Endometrium (tissue), 2 donors: Measurements from ENCODE around the gene PPM1L.
A peak's percentile ranks its signal among the peaks of the same experiment; 100 is the strongest.

ENCODE experiments used
- FAIRE-seq: peaks from 2 replicates; lab custom pipeline; 2012; peaks lifted over from hg19 to GRCh38; lab: Jason Lieb, UNC
- donor health status: control.
- donor health status: control.

PPM1L gene

GRCh38 chr3:160856450-160856849 is 100.4 kb downstream of the PPM1L start:
- no peak for FAIRE-seq

DNA sequence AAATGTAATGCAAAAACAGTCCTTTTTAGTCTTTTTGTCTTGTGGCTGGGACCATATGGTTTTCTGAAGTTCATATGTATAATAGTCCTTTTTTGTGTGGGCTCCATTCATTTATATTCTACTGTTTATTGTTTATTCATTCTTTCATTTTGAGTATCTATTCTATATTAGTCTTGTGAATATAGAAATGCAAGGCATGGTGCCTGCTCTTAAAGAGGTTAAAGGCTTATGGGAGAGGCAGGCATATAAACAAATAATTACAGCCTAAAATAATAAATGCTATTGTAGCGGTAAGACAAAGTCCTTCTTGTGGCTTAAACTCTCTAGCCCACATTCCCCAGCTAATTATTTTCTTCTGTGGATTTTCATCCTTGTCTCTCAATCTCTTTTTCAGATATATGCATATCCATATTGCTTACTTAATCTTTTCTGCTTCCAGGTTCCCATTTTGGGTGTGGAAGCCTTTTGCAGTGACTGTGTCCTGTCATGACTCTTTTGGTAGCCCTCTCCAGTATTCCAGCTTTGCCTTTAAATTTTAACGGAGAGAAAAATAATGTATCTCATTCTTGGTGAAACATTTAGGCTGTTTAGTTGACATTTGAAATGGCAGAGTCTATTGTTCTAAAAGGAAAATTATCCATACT is 101.6 kb downstream of the PPM1L start:
- FAIRE-seq: no peak

DNA sequence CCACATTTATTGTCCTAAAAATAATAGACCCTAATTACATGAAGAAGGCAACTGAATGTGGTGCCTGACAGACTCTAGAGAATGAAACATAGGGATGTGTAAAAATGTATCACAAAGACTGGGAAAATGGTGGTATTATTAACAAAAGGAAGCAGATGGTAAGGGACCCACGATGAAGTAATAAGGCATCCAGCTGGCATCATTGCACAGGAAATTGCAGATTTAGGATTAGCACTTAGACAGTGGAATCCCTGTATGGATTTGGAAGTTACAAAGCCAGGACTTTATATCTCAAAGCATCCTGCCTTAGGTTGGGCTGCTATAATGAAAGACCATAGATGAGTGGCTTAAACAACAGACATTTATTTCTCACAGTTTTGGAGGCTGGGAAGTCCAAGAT is 104.3 kb downstream of the PPM1L start:
- FAIRE-seq: no peak

DNA sequence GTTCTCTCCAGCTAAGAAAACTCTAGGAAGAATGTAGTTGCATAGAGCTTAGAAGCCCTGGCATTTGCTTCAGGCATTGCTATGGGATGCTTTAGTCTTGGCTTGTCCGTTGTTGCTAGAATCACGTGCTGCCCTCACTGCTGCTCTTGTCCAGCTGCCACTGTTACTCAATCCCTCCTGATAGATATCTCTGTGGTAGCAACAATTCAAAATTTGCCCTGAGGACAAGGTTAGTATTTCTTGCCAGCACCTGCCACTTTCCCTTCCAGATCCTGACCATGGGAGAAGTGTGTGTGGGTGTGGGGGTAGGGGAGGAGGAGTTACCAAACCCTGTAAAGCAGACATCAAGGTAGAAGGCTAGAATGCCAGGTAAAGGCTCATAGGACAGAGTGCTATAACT is 113.8 kb downstream of the PPM1L start:
- no peak for FAIRE-seq

- no peak for FAIRE-seq
Measured at GRCh38 chr3:160870327-160870726, 114.3 kb downstream of the PPM1L start.

- no peak for FAIRE-seq
Measured at GRCh38 chr3:160874736-160875135, 118.7 kb downstream of the PPM1L start.

GRCh38 chr3:160876643-160877042 is 120.6 kb downstream of the PPM1L start:
- no peak for FAIRE-seq

DNA sequence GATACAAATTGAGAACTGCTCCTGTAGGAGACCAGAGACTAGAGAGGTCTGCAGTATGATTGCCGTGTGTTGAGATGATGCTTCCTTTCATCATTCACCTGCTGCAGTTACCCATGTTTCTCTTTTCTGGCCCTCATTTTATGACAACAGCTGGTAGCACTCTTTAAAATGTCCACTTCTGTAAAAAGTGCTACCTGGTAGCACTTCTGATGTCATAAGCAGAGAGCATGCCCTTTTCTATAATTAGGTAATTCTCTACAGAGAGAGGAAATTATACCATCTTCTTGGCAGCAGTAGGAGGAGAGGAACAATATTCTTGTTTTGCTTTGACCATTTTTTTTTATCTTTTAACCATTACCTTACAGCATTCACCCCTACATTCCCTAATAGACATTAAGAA is 123.8 kb downstream of the PPM1L start:
- no peak for FAIRE-seq

DNA sequence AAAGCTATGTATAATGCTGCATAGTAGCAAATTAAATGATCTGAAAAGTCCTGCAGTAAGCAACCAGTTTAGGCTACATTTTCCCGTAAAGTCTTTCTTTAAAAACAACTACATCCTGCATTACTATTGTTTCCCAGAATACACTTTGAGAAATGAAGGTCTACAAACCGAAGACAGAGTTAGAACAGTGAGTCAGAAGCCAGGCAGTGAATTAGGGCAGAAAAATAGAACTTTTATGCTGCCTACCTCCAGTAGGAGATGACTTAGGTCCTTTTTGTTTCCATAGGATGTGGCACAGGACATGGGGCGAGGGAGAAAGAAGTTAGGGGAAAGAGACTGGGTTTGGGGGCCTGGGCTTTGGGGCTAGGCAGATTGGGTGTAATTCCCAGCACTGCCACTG is 127.3 kb downstream of the PPM1L start:
- no peak for FAIRE-seq

DNA sequence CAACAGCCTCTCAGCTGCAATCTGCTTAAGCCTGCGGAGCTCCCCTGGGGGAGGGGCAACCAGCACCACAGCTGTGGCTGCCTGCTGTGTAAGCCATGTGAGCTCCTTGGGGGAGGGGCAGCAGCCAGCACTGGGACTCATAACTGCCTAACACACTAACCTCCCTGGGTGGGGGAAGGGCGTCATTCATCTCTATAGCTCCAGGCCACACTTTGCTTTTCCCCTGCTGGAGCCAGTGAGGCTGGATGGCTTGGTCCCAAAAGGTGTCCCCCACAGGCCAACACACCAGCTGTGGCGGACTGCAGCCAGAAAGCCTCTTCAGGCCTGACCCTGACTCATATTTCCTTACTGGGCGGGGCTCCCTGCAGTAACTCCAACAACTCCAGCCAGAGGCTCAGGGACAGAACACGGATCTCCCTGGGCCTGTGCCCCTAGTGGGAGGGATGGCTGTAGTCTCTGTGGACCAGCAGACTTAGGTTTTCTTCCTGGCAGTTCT is 129.8 kb downstream of the PPM1L start:
- FAIRE-seq: no peak

DNA sequence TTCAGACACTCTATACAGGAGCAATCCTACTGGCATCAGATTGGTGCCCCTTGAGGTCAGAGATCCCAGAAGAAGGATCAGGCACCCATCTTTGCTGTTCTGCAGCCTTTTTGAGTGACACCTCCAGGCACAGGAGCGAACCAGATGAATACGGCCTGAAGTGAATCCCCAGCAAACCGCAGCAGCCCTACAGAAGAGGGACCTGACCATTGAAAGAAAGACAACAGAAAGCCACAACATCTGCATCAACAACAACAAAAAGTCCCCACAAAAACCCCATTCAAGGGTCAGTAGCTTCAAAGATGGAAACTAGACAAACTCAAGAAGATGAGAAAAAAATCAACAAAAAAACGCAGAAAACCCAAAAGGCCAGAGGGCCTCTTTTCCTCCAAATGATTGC is 130.4 kb downstream of the PPM1L start:
- FAIRE-seq: no peak

DNA sequence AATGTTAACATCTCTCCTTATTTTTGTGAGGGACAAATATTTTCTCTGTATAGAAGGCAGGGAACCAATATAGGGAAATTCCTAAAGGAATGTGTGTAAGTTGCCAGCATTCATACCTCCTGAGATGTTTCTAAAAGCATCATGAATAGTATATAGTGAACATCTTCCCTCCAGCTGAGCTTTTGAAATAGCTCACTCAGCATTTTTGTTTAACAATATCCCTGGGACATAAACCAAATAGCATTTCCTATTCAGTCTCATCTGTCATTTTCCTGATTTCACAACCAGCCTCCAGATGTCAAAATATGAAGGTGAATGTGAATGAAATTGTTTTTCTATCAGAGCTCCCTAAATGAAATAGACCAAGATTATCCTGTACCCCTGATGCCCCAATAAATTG is 137.2 kb downstream of the PPM1L start:
- no peak for FAIRE-seq

DNA sequence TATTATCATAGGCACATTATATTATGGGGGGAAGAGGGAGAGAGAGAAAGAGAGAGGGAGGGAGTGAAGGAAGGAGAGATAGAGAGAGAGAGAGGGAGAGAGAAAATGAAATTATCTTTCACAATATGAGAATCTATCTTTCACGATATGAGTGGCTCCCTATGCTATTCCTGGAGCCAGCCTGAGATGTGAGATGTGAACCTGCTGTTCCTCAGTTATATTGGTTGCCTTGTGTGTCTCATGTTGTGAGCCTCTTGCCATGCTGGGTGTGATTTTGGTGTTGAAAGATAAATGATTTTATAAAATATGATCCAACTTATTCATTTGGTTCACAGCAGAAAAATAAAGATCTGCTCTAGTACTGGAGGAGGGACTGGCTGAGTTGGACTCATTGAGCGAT is 148.7 kb downstream of the PPM1L start:
- FAIRE-seq: no peak

DNA sequence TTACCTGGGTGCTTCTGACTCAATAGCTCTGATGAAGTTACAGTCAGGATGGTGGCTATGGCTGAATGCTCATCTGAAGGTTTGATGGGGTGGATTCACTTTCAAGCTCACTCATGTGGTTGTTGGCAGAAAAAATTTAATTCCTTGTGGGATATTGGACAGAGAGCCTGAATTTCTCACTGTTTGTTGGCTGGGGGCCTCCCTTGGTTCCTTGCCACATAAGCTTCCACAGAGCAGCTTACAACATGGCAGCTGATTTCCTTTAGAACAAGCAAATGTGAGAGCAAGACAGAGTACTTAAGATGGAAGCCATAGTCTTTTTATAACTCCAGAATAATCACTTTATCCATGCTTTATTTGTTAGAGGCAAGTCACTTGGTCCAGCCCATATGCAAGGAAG is 150.6 kb downstream of the PPM1L start:
- no peak for FAIRE-seq

DNA sequence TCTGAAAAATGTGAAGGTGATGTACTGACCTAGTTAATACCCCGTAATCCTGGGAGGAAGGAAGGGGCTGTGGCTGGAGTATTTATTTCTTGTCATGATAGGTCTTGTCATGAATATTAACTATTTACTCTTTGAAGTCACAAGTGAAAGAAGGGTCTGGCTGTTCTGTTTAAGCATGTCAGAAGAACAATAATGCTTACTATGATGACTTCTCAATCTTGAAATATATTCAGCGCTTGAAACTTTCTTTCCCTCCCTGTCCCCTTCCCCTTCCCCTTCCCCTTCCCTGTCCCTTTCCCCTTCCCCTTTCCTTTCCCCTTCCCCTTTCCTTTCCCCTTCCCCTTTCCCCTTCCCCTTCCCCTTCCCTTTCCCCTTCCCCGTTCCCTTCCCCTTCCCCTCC is 153.9 kb downstream of the PPM1L start:
- FAIRE-seq: no peak

- no peak for FAIRE-seq
Measured at GRCh38 chr3:160911411-160911810, 155.4 kb downstream of the PPM1L start.

GRCh38 chr3:160916472-160916871 is 160.4 kb downstream of the PPM1L start:
- no peak for FAIRE-seq

GRCh38 chr3:160919942-160920341 is 163.9 kb downstream of the PPM1L start:
- no peak for FAIRE-seq

- peak; percentile 90 for FAIRE-seq
Measured at GRCh38 chr3:160921020-160921635, 165.1 kb downstream of the PPM1L start.

GRCh38 chr3:160924776-160925175 is 168.7 kb downstream of the PPM1L start:
- FAIRE-seq: no peak

DNA sequence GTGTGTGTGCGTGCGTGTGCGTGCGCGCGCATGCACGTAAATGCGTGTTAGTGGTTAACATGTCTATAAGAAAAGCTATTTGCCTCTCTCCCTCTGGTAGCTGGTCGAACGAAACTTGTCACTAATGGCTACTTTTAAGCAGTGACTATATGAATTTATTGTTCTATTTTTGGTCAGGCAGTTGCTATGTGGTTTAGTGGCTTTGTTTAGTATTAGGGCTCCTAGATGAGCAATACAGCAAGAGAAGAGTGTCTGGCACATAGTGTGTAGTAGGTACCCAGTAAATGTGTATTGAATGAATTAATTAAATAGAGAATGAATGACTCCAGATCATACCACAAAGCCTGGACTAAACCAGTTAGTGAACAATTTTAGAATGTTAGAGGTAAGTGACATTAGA is 171.6 kb downstream of the PPM1L start:
- FAIRE-seq: no peak

DNA sequence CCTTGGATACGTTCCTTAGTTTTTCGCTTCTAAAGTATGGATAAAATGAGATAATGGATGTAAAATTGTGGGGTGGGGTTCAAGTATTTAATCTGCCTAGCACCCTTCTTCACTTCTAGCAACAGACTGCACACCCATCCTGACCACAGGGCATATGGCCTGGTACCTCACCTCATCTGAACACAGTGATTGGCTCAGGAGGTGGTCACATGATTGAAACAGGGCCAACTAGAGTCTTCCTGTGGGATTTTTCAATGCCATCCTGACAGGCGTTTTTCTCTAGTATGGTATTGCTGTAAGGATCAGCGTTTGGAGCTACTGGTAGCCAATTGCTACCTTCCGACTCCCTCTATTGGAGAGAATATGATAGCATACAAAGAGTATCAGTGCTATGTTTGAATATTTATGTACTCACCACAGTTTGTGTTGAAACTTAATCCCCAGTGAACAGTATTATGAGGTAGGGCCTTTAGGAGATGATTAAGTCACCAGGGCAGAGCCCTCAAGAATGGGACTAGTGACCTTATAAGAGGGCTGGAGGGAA is 172.2 kb downstream of the PPM1L start:
- FAIRE-seq: no peak

DNA sequence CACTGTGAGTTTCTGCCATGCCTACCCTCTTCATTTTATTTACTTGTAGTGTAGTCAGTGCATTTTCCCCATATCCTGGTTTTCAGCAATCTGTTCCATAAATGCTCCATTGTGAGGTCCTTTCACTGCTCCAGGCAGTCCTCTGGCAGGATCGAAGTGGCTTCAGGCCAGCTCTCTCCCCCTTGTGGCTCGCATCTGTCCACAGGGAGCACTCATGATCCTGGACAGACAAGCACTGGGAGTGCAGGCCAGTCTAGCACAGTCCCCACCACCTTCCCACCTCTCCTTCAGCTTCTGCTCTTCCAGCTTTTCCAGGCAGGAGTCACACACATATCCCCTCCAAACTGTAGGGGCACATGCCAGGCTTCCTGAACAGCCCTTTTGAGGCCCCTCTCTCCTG is 173.6 kb downstream of the PPM1L start:
- no peak for FAIRE-seq

GRCh38 chr3:160931474-160931873 is 175.4 kb downstream of the PPM1L start:
- FAIRE-seq: no peak
